Tongue (tissue), 3 donors: ENCODE results near the gene ARMCX6. TPM values are rescaled to one million over a fixed set of nuclear protein-coding genes. Genes with fewer than 3 reads are reported as not detected.
"Not testable (repeated sequence)": the region's sequence is repeated elsewhere in the genome, so short reads cannot be mapped to it uniquely, and the experiment has no call there.

Source experiments
- DNase-seq: peaks from one replicate; pipeline ENCODE4 v3.0.0-alpha.2; 2015
- small RNA-seq: library from RNA; depleted of rRNA; stranded (forward); fragments of <200 nt; gene quantifications from one replicate; pipeline ENCODE3, GENCODE V24; 2014; ENCODE audit warnings: low replicate concordance
- total RNA-seq: library from RNA; depleted of rRNA; stranded (reverse); fragments of >200 nt; gene quantifications from one replicate; pipeline ENCODE4 v1.2.3, GENCODE V29; 2014

ARMCX6 gene
- 47.3 TPM for total RNA-seq

- peak; percentile 91 for DNase-seq
Measured at GRCh38 chrX:101617211-101618191, at the start of gene ARMCX6. Gene ARMCX6 (minus strand): TSS chrX:101618000. CDS start chrX:101616620, 1,380 bp downstream.

GRCh38 chrX:101659601-101660063 lies 41.8 kb upstream of the ARMCX6 start, which contains the start of gene ARMCX2:
Gene ARMCX2 (minus strand): TSS chrX:101659850. CDS start chrX:101657588, 2,262 bp downstream.
- DNase-seq = peak; percentile 92

DNA sequence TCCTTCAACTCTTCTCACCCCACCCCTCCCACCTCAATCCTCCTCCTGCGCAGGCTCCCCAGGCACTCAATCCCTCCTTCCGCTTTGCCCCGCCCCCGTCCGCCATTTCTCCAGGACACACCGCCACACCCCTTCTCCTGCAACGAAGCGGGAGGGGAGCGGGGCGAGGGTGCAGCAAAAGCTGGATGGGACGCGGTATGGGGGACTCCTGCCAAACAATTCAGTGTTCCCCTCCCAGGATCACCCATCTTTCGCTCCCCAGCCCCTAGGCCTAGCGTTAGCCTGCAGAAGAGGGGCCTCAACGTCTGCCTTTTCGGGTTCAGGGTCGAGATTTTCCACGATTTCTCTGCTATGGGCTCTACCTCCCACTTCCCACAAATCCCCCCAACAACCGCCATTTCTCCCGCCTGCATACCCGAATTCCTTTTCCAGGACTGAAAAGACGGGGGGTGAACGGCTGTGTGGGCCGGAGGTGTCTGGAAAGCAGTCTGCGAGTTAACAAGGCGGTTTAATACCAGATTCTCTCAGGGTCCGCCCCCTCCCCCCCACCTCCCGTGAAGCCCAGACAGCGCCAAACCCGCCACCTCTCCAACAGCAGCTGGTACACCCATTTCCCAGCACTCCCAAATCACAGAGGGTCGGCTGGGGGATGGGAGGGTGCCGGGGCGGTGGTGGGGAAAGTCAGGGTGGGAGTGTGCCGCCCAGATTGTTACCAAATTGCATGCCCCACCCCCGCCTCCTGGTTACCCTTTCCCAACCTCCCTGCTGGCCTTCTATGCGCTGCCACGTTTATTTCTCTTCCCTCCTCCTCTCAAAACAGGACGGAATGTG lies 41.1 kb upstream of the ARMCX6 start:
- DNase-seq = peak; percentile 86

DNA sequence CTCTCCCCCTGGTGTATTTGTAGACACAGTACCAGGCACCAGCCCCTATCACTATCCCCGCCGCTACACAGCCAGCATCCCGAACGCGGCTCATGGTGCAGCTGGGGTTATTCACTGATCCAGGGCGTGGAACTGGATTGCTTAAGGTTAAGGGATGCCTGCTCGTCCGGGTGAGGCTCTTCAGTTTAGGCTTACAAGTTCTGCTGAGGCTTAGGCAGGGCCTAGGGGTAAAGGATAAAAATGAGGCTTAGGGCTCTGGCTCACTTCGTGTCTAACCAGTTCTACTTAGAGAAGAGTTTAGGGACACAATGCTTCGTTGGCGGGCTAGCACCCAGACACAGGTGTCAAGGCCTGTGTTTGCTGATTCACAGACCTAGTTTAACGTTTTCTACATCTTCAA lies 39.7 kb upstream of the ARMCX6 start:
- DNase-seq = no peak

DNA sequence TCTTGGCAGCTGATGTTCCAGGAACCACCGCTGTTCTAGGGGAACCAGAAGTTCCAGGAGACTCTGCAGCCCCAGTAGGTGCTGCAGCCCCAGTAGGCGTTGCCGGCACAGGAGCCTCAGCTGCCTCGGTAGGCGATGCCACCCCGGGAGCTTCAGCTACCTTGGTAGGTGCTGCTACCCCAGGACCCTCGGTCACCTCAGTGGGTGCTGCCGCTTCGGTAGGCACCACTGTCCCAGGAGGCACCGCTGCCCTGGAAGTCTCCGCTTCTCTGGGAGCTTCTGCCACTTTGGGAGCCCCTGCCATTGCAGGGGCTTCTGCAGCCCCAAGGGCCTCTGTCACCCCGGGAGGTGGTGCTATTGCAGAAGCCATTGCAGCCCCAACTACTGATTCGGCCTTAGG lies 39.0 kb upstream of the ARMCX6 start:
- DNase-seq = no peak

DNA sequence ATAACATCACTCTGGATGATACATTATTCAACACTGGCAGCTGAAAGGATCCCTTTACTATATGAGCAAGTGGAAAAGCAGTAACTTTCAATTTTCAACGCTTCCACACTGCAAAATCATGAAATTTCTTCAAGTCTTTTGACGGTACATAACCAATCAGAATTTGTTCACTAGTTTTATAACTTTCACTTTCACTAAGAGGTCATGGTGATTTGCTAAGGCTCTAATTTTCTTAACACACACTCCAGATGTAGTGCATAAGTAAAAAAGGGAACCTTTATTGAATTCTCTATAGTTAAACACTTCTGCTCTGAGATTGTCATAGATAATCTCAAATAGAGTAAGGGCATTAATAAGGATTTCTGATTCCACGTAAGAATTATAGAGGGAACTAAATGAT lies 37.7 kb upstream of the ARMCX6 start:
- no peak for DNase-seq

- not testable (repeated sequence) for DNase-seq
Measured at GRCh38 chrX:101647716-101648115, 29.9 kb upstream of the ARMCX6 start.

- DNase-seq = no peak
Measured at GRCh38 chrX:101642093-101642492, 24.3 kb upstream of the ARMCX6 start.

GRCh38 chrX:101639583-101639982 lies 21.8 kb upstream of the ARMCX6 start:
- no peak for DNase-seq

DNA sequence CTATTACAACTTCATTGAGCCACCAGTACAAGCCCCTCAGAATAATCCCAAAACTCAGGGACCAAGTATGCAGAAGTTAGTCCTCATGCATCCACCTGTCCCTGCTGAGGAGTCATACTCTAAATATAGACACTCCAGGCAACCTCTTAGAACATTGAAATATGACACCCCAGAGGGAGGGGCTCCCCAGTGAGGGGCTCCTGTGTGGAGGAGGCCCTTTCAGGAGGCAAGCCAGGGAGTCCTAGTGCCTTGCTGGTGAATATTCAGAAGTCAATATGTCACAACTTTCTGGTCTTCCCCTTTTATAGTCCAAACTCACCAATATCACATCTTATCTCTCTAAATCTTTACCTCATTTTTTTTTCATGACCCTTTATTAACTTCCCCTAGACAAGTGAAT lies 1.6 kb upstream of the ARMCX6 start:
- DNase-seq = peak; percentile 78

GRCh38 chrX:101605728-101606127 lies 12.1 kb downstream of the ARMCX6 start:
- no peak for DNase-seq

GRCh38 chrX:101605146-101605545 lies 12.7 kb downstream of the ARMCX6 start:
- DNase-seq = no peak

DNA sequence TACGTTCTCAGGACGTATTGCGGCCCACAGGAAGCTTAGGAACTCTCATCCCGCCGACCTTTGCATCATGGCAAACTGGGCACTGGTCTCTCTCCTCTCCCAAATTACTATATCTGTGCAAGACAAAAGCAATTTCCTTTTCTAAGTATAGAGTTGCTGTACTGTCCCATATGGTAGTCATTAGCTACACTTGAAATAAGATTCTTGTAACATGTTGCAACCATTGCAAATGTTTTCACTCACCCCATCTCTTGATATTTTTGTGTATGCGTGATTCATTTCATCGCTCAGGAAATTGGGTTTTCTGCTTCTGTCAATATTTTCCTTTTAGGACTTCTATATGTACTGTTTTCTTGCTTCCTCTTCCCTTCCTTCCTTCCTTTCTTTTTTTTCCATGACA lies 15.7 kb downstream of the ARMCX6 start:
- peak; percentile 7 for DNase-seq

- DNase-seq = not testable (repeated sequence)
Measured at GRCh38 chrX:101599592-101599991, 18.2 kb downstream of the ARMCX6 start.

DNA sequence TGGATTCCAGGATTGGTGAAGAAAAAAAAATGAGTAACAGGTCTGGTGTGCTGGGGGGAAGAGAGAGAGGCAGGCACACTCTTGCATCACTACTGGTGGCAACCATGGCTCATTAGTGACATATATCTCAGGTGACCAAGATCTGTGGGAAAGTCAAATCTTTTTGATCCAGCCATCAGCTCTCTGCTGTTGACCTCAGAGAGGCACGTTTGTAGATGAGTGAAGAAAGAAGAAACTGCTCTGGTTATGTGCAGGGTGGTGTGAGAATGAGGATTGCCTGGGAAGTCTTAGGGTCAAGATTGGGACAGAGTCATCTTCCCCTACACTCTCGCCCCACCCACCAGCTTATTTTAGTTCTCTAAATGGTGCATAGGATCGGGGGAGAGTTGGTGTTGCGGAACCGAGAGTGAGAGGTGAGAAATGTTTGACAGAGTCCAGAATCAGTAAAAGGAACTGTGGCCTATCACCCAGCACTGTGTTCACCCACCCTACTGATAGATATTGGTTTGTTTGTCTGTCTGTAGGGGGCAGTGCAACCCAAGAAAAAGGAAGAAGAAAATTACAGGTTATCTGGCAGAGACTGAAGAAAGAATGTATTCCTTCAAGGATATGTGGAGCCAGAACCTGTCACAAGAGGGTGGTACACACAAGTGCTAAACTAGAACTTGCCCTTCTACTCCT lies 21.9 kb downstream of the ARMCX6 start:
- peak; percentile 86 for DNase-seq

Small RNA genes lying within 50 kb of the gene (small RNA-seq; reads per million reads assigned to genes)
- not detected for gene RNU6-30P

Other genes with a start within 250 kb of the ARMCX6 start
- gene BTK, start 231.8 kb downstream of the ARMCX6 start, total RNA-seq = 3.6 TPM
- gene RPL36A, start 227.0 kb downstream of the ARMCX6 start, total RNA-seq = 198 TPM
- 18.9 TPM for gene GLA, start 210.1 kb downstream of the ARMCX6 start, total RNA-seq
- 73.2 TPM for gene HNRNPH2, start 209.8 kb downstream of the ARMCX6 start, total RNA-seq
- 23.7 TPM for gene ARMCX4, start 132.5 kb downstream of the ARMCX6 start, total RNA-seq
- gene ARMCX1, start 67.5 kb downstream of the ARMCX6 start, total RNA-seq = 133 TPM
- 238 TPM for gene ARMCX3, start 5.2 kb upstream of the ARMCX6 start, total RNA-seq
- gene ARMCX2, start 41.9 kb upstream of the ARMCX6 start, total RNA-seq = 61.4 TPM